AG04450 (cell line): ENCODE results near the gene MIB1. TPM values are rescaled to one million over a fixed set of nuclear protein-coding genes. Genes with fewer than 3 reads are reported as not detected.

ENCODE experiments used
- CTCF ChIA-PET: fragments of 300-600, 350-600 bp; formaldehyde crosslinking; extraction: SDS; loops from one replicate; lab custom pipeline; 2022; ENCODE audit warnings: antibody characterized with exemption, inconsistent platforms; lab: Charles Lee
- POLR2A ChIA-PET: fragments of 350-600 bp; formaldehyde crosslinking; extraction: SDS; loops from one replicate; lab custom pipeline; 2021; ENCODE audit warnings: antibody characterized with exemption, inconsistent platforms; lab: Yijun Ruan, JAX
- DNase-seq: peaks from one replicate; pipeline ENCODE4 v3.0.0-alpha.2; 2011; ENCODE audit warnings: low read depth, low spot score
- H3K27ac ChIP-seq: one replicate; pipeline ENCODE4 v1.5.1; 2012; ENCODE audit warnings: low read depth, low read length, control low read depth
- H3K27me3 ChIP-seq: one replicate; pipeline ENCODE4 v1.6.0; 2012; ENCODE audit warnings: low read length; ENCODE audit not compliant: control insufficient read depth, insufficient read depth
- H3K4me3 ChIP-seq: 2 replicates; pipeline ENCODE4 v1.5.1; 2011; ENCODE audit warnings: mild to moderate bottlenecking, low read depth, low read length, control low read depth
- H3K9me3 ChIP-seq: 2 replicates; pipeline ENCODE4 v1.5.1; 2012; ENCODE audit warnings: low read length; ENCODE audit not compliant: control insufficient read depth, insufficient read depth
- CTCF ChIP-seq: IDR thresholded peaks from 2 replicates; pipeline ENCODE4 v1.5.1; 2011; ENCODE audit warnings: low read depth, low read length, control low read depth, inconsistent platforms
- polyA plus RNA-seq: library from polyadenylated mRNA; depleted of rRNA; stranded (reverse); fragments of >200 nt; gene quantifications from 2 replicates; pipeline ENCODE4 v1.2.3, GENCODE V29; 2011

Gene MIB1
- polyA plus RNA-seq, 1 experiment = 25.3 TPM

GRCh38 chr18:21820033-21820810 lies 79.6 kb downstream of the MIB1 start:
- Histone ChIP-seq H3K9me3 (no peaks in the 10 kb centered on the region), H3K27me3 (no peaks in the 10 kb centered on the region), H3K27ac (no peak overlapping the region), H3K4me3 (no peak overlapping the region)
- no peak for DNase-seq
- TF ChIP-seq CTCF = peak; percentile 78
- CTCF ChIA-PET = interaction anchor here (0.6 to 2.3 kb wide), 24 partner anchors 9 to 330 kb away, joined by 3 to 38 read pairs (median 4); partner anchors contain the start of genes ESCO1, MIB1 and SNRPD1
- POLR2A ChIA-PET = interaction anchor here (0.6 kb wide), 2 partner anchors 57 to 60 kb away, joined by 3 to 11 read pairs; no protein-coding TSS in a partner anchor

GRCh38 chr18:21820811-21821143 lies 80.2 kb downstream of the MIB1 start:
- ChIA-PET CTCF (interaction anchor here (0.7 to 2.3 kb wide), 15 partner anchors 10 to 1545 kb away, joined by 3 to 38 read pairs (median 5); partner anchors contain the start of gene MIB1), POLR2A (no interaction called here)
- H3K9me3 ChIP-seq = no peaks in the 10 kb centered on the region
- no peak overlapping the region for H3K27ac ChIP-seq
- H3K4me3 ChIP-seq = no peak overlapping the region
- DNase-seq = no peak
- H3K27me3 ChIP-seq = no peaks in the 10 kb centered on the region
- no peak for TF ChIP-seq CTCF

- no peak for DNase-seq
- Histone ChIP-seq H3K27ac (no peak overlapping the region), H3K9me3 (no peaks in the 10 kb centered on the region), H3K27me3 (no peaks in the 10 kb centered on the region), H3K4me3 (no peak overlapping the region)
- no peak for TF ChIP-seq CTCF
- CTCF ChIA-PET = no interaction called here
- POLR2A ChIA-PET = no interaction called here
These were observed 83.3 kb downstream of the MIB1 start for GRCh38 chr18:21823848-21824247.

- DNase-seq = peak; percentile 1
These were observed 85.6 kb downstream of the MIB1 start for GRCh38 chr18:21826196-21826595.

More at GRCh38 chr18:21826196-21826595, 85.6 kb downstream of the MIB1 start:
- ChIA-PET POLR2A (no interaction called here), CTCF (no interaction called here)
- Histone ChIP-seq H3K4me3 (no peak overlapping the region), H3K27me3 (no peaks in the 10 kb centered on the region), H3K9me3 (no peaks in the 10 kb centered on the region), H3K27ac (no peak overlapping the region)
- no peak for TF ChIP-seq CTCF
